ENCODE results near the gene M1AP.

The M1AP gene

DNA sequence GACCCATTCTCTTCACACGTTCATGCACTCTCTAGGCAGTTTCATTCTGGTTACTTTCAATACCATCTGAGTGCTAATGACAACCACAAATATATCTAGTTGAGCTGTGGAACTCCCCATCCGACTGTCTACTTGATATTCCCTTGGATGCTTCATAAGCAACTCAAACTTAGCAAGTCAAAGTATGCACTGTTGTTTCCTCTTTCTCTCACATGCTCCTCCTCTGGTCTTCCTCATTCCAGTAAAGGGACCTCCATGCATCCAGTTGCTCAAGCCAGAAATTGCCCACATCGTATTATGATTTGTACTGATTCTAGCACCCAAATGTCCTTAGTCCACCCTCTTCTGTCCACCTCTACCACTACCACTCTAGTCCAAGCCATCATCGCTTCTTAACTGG, 28.2 kb upstream of the M1AP start:
- TF ChIP-seq EZH2phosphoT487 (IDR thresholded peaks at IDR 0.05; ENCODE audit: low read length) (no peak), EZH2 (optimal IDR thresholded peaks at IDR 0.05; ENCODE audit: low read depth, low read length) (no peak), CTCF (IDR thresholded peaks at IDR 0.05; ENCODE audit: low read length) (no peak)
- Histone ChIP-seq H3K27ac (ENCODE audit: low read length) (no peak overlapping the region), H2AFZ (ENCODE audit: low read length) (no peak overlapping the region), H3K36me3 (replicated peaks; ENCODE audit: insufficient read depth, low read length) (no peaks in the 10 kb centered on the region), H3K9ac (ENCODE audit: low read length) (no peak overlapping the region), H3F3A (ENCODE audit: insufficient read depth, low read length) (no peaks in the 10 kb centered on the region), H3K79me2 (ENCODE audit: low read length) (no peaks in the 10 kb centered on the region), H3K9me3 (replicated peaks; ENCODE audit: insufficient read depth, low read length) (no peaks in the 10 kb centered on the region), H3K9me2 (replicated peaks; ENCODE audit: insufficient read depth, low read length) (no peaks in the 10 kb centered on the region), H3K27me3 (replicated peaks; ENCODE audit: insufficient read depth, low read length) (no peaks in the 10 kb centered on the region), H4K20me1 (ENCODE audit: insufficient read depth, low read length) (no peaks in the 10 kb centered on the region), H3K4me1 (ENCODE audit: low read length) (no peaks in the 10 kb centered on the region), H3K4me3 (ENCODE audit: low read length) (no peak overlapping the region), H3K4me2 (ENCODE audit: low read depth, low read length) (no peak overlapping the region)
- no peak for DNase-seq

DNA sequence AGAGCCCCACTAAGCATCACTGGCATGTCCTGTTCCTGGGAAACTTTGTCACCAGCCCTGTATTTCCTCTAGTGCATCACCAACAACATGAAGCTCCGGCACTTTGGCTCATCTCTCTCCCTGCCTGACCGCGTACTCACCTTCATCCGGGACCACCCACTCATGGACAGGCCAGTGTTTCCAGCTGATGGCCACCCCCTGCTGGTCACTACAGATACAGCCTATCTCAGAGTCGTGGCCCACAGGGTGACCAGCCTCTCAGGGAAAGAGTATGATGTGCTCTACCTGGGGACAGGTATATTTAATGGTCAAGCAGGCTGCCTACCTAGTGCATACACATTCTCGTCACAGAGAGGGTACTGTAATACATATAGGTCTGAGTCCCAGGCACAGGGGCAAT, 27.0 kb upstream of the M1AP start:
- Histone ChIP-seq H3K79me2 (ENCODE audit: low read length) (no peaks in the 10 kb centered on the region), H2AFZ (ENCODE audit: low read length) (no peak overlapping the region), H4K20me1 (ENCODE audit: insufficient read depth, low read length) (no peaks in the 10 kb centered on the region), H3K4me1 (ENCODE audit: low read length) (no peaks in the 10 kb centered on the region), H3K9me3 (replicated peaks; ENCODE audit: insufficient read depth, low read length) (no peaks in the 10 kb centered on the region), H3K36me3 (replicated peaks; ENCODE audit: insufficient read depth, low read length) (no peaks in the 10 kb centered on the region), H3K4me3 (ENCODE audit: low read length) (no peak overlapping the region), H3K27ac (ENCODE audit: low read length) (no peak overlapping the region), H3K4me2 (ENCODE audit: low read depth, low read length) (no peak overlapping the region), H3K9me2 (replicated peaks; ENCODE audit: insufficient read depth, low read length) (no peaks in the 10 kb centered on the region), H3K9ac (ENCODE audit: low read length) (no peak overlapping the region), H3F3A (ENCODE audit: insufficient read depth, low read length) (no peaks in the 10 kb centered on the region), H3K27me3 (replicated peaks; ENCODE audit: insufficient read depth, low read length) (no peaks in the 10 kb centered on the region)
- TF ChIP-seq CTCF (IDR thresholded peaks at IDR 0.05; ENCODE audit: low read length) (no peak), EZH2 (optimal IDR thresholded peaks at IDR 0.05; ENCODE audit: low read depth, low read length) (no peak), EZH2phosphoT487 (IDR thresholded peaks at IDR 0.05; ENCODE audit: low read length) (no peak)
- no peak for DNase-seq

GRCh38 chr2:74673826-74674528, 25.8 kb upstream of the M1AP start:
- no peak overlapping the region for H3K9ac ChIP-seq (ENCODE audit: low read length)
- no peak overlapping the region for H3K4me2 ChIP-seq (ENCODE audit: low read depth, low read length)
- H3K4me1 ChIP-seq (ENCODE audit: low read length): no peaks in the 10 kb centered on the region
- no peaks in the 10 kb centered on the region for H3K9me2 ChIP-seq (replicated peaks; ENCODE audit: insufficient read depth, low read length)
- no peak overlapping the region for H3K4me3 ChIP-seq (ENCODE audit: low read length)
- no peak overlapping the region for H2AFZ ChIP-seq (ENCODE audit: low read length)
- TF ChIP-seq CTCF (IDR thresholded peaks at IDR 0.05; ENCODE audit: low read length) (no peak), EZH2 (optimal IDR thresholded peaks at IDR 0.05; ENCODE audit: low read depth, low read length) (no peak)
- no peaks in the 10 kb centered on the region for H3K36me3 ChIP-seq (replicated peaks; ENCODE audit: insufficient read depth, low read length)
- no peaks in the 10 kb centered on the region for H3F3A ChIP-seq (ENCODE audit: insufficient read depth, low read length)
- no peak for DNase-seq
- no peaks in the 10 kb centered on the region for H3K27me3 ChIP-seq (replicated peaks; ENCODE audit: insufficient read depth, low read length)
- H3K9me3 ChIP-seq (replicated peaks; ENCODE audit: insufficient read depth, low read length): no peaks in the 10 kb centered on the region
- H4K20me1 ChIP-seq (ENCODE audit: insufficient read depth, low read length): no peaks in the 10 kb centered on the region
- no peak overlapping the region for H3K27ac ChIP-seq (ENCODE audit: low read length)
- no peaks in the 10 kb centered on the region for H3K79me2 ChIP-seq (ENCODE audit: low read length)

Measured in MM.1S (cell line).